GM18498 (cell line): ENCODE results near the gene DENND5A.
"Not testable (repeated sequence)": the region's sequence is repeated elsewhere in the genome, so short reads cannot be mapped to it uniquely, and the experiment has no call there.

Source experiments
- ATAC-seq: cut with Tn5 transposase; IDR thresholded peaks from one replicate; pipeline ENCODE4 v1.9.1; 2021; ENCODE audit warnings: mild to moderate bottlenecking, moderate library complexity; ENCODE audit not compliant: unreplicated experiment

The DENND5A gene

GRCh38 chr11:9103542-9104276 is 161.4 kb downstream of the DENND5A start:
- ATAC-seq = no peak

DNA sequence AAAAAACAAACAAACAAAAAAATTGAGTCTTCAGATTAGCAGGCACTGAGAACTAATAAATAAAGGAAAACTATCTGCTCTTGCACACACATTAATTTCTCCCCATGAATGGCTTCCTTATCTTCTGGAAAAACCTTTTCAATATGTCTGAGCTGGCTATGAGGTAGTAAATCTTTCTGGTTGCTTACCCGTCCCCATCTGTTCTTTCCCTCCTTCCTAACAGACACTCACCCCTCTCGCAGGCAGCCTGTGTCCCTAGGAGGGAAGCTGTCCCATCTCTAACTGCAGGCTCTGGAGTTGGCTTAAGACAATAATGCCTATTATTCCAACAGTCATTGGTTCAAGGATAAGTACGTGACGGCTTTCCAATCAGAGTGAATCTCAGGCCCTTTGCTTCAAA is 165.5 kb downstream of the DENND5A start:
- ATAC-seq = no peak

GRCh38 chr11:9098455-9098854 is 166.7 kb downstream of the DENND5A start:
- ATAC-seq = not testable (repeated sequence)

- ATAC-seq = not testable (repeated sequence)
Measured at GRCh38 chr11:9097186-9097943, 167.8 kb downstream of the DENND5A start.

- no peak for ATAC-seq
Measured at GRCh38 chr11:9096427-9096826, 168.7 kb downstream of the DENND5A start.

GRCh38 chr11:9095421-9095820 is 169.7 kb downstream of the DENND5A start:
- no peak for ATAC-seq

GRCh38 chr11:9094420-9094819 is 170.7 kb downstream of the DENND5A start:
- no peak for ATAC-seq

GRCh38 chr11:9092853-9093778 is 172.0 kb downstream of the DENND5A start:
- no peak for ATAC-seq

DNA sequence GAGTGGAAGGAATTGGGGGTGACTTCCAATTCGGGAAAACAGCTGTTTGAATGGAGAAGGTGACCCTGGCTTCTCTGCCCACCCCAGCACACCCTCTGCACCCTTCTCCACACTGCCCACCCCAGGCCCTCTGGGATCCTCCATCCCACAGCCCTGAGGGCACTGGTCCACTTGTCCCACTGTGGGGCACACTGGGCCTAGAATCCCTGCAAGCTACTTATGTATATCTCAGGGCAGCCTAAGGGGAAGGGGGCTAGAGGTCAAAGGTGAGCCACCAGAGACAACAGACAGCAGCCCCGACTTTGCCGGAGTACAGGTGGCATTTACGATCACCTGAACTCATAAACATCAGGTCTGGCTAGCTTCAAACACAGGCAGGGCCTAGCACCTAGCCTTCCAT is 173.1 kb downstream of the DENND5A start:
- ATAC-seq = no peak

DNA sequence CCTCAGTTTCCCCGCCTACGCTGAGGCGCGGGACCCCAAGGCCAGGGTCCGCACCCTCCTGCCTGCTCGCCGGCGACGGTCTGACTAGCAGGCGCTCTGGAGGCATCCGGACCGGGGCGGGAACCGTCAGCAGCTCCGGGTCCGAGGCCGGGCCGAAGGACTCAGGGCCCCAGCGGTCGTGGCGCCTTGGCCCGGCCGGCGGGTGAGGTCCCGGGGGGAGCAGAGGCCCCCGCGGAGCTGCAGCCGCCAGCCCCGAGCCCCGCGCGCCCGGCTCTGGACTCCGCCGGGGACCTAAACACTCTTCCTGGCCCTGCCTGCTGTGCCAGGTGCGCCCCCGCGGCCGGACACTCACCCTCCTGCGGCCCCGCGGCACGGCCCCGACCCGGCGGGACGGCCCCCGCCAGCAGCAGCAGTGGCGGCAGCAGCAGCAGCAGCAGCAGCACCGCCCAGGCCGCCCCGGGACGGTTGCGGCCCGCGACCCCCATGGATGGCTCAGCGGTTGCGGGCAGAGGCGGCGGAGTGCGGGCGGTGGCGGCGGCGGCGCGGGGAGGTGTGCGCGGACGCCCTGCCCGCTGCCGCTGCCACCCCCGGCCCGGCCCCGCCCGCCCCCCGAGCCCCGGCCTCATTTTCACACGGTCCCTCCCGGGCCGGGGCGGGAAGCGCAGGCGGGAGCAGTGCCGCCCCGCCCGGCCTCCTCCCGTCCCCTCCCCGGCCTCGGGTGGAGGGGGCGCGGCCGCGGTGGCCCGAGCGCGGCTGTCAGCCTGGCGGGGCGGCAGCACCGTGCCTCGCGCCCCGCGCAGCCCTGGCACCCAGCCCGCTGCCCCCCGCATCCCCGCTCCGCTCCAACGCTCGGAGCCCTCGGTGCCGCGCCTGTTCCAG is 173.9 kb downstream of the DENND5A start, which contains the start of gene SCUBE2:
TSS of gene SCUBE2 (minus strand) at position 556 of the 879 bp plus-strand sequence. CDS start at position 485, 71 bp downstream.
- ATAC-seq = no peak

GRCh38 chr11:9090488-9091043 is 174.6 kb downstream of the DENND5A start:
- no peak for ATAC-seq

- ATAC-seq = no peak
Measured at GRCh38 chr11:9089636-9090035, 175.5 kb downstream of the DENND5A start.

DNA sequence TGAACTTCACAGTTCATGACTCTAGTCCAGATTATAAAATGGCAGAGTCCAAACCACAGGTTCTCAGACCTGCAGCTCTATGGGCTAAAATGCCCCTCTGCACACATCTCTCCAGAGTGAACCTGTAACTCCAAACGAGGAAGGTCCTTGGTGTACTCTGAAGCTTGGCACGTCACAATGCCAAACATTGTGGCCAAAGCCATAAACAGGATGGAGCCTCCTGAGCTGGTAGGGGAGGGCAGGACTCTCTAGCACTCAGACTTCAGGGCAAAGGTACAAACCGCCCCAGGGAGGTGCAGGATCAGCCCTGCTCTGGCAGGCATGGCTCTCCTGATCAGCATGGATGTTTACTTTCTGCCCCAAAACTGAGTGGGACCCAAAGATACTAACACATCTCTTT is 176.1 kb downstream of the DENND5A start:
- ATAC-seq = no peak
